Osteoblast (primary cell): Measurements from ENCODE around the gene ZFP1. TPM values are rescaled to one million over a fixed set of nuclear protein-coding genes. Genes with fewer than 3 reads are reported as not detected.
"Not testable (repeated sequence)": the region's sequence is repeated elsewhere in the genome, so short reads cannot be mapped to it uniquely, and the experiment has no call there.

Experiments
- DNase-seq: peaks from one replicate; pipeline ENCODE4 v3.0.0; 2011; ENCODE audit warnings: low spot score, mixed read lengths; ENCODE audit not compliant: insufficient read length; ENCODE audit errors: missing footprints
- H2AFZ ChIP-seq: 2 replicates; pipeline ENCODE4 v1.6.0; 2011; ENCODE audit warnings: mild to moderate bottlenecking, low read length
- H3K27ac ChIP-seq: 2 replicates; pipeline ENCODE4 v1.5.1; 2011; ENCODE audit warnings: mild to moderate bottlenecking, low read depth, low read length, moderate library complexity
- H3K27me3 ChIP-seq: 2 replicates; pipeline ENCODE4 v1.6.0; 2012; ENCODE audit warnings: mild to moderate bottlenecking, control low read depth, inconsistent platforms, low read length, moderate library complexity; ENCODE audit not compliant: insufficient read depth
- H3K36me3 ChIP-seq: 2 replicates; pipeline ENCODE4 v1.5.1; 2011; ENCODE audit warnings: mild to moderate bottlenecking, low read length, control low read depth, moderate library complexity; ENCODE audit not compliant: insufficient read depth
- H3K4me1 ChIP-seq: 2 replicates; pipeline ENCODE4 v1.5.1; 2011; ENCODE audit warnings: mild to moderate bottlenecking, low read length, control low read depth, moderate library complexity; ENCODE audit not compliant: insufficient read depth
- H3K4me2 ChIP-seq: 2 replicates; pipeline ENCODE4 v1.6.0; 2011; ENCODE audit warnings: mild to moderate bottlenecking, low read length; ENCODE audit not compliant: insufficient read depth
- H3K4me3 ChIP-seq: fragments of 200-600 bp; sonication (generic); 3 replicates; pipeline ENCODE4 v1.5.1; 2012; ENCODE audit warnings: mild to moderate bottlenecking, low read length, inconsistent platforms; ENCODE audit not compliant: insufficient read depth
- H3K79me2 ChIP-seq: 2 replicates; pipeline ENCODE4 v1.6.0; 2012; ENCODE audit warnings: mild to moderate bottlenecking, low read length, control low read depth, inconsistent platforms; ENCODE audit not compliant: insufficient read depth
- H3K9me3 ChIP-seq: 2 replicates; pipeline ENCODE4 v1.5.1; 2011; ENCODE audit warnings: low read depth, low read length, control low read depth
- H4K20me1 ChIP-seq: 2 replicates; pipeline ENCODE4 v1.6.0; 2012; ENCODE audit warnings: mild to moderate bottlenecking, low read length, control low read depth; ENCODE audit not compliant: insufficient read depth
- CTCF ChIP-seq: IDR thresholded peaks from 2 replicates; pipeline ENCODE4 v1.5.1; 2011; ENCODE audit warnings: mild to moderate bottlenecking, low read depth, low read length, moderate library complexity; ENCODE audit errors: extremely low read depth
- total RNA-seq: library from RNA; depleted of rRNA; stranded (reverse); fragments of >200 nt; gene quantifications from 2 replicates; pipeline ENCODE4 v1.2.3, GENCODE V29; 2012

ZFP1 gene
- total RNA-seq, 1 donor: 12.7 TPM

- H4K20me1 ChIP-seq: no peaks in the 10 kb centered on the region
- no peak for TF ChIP-seq CTCF
- no peaks in the 10 kb centered on the region for H3K79me2 ChIP-seq
- no peak overlapping the region for H3K4me3 ChIP-seq
- no peak overlapping the region for H3K27ac ChIP-seq
- H2AFZ ChIP-seq: no peak overlapping the region
- H3K27me3 ChIP-seq: no peaks in the 10 kb centered on the region
- H3K4me1 ChIP-seq: no peaks in the 10 kb centered on the region
- no peaks in the 10 kb centered on the region for H3K36me3 ChIP-seq
- DNase-seq: no peak
- H3K4me2 ChIP-seq: no peak overlapping the region
- no peaks in the 10 kb centered on the region for H3K9me3 ChIP-seq
Measured at GRCh38 chr16:75204410-75204758, 56.1 kb downstream of the ZFP1 start.

GRCh38 chr16:75204905-75205304, 56.6 kb downstream of the ZFP1 start:
- H3K79me2 ChIP-seq, H3K27me3 ChIP-seq, DNase-seq, H3K9me3 ChIP-seq, H3K4me1 ChIP-seq, H3K27ac ChIP-seq, H4K20me1 ChIP-seq, H3K4me3 ChIP-seq, H2AFZ ChIP-seq, H3K36me3 ChIP-seq, H3K4me2 ChIP-seq: not testable (repeated sequence)

- H3K9me3 ChIP-seq, H3K4me2 ChIP-seq, H3K27ac ChIP-seq, H3K4me1 ChIP-seq, H3K4me3 ChIP-seq, H3K36me3 ChIP-seq, H2AFZ ChIP-seq, H3K79me2 ChIP-seq, H4K20me1 ChIP-seq, H3K27me3 ChIP-seq, DNase-seq: not testable (repeated sequence)
Measured at GRCh38 chr16:75205438-75205837, 57.1 kb downstream of the ZFP1 start.

GRCh38 chr16:75205961-75206748, 57.8 kb downstream of the ZFP1 start:
- H3K27ac ChIP-seq, H3K36me3 ChIP-seq, H2AFZ ChIP-seq, H3K4me3 ChIP-seq, H3K9me3 ChIP-seq, H3K4me1 ChIP-seq, H3K4me2 ChIP-seq, H3K79me2 ChIP-seq, H4K20me1 ChIP-seq, H3K27me3 ChIP-seq: not testable (repeated sequence)
- peak; percentile 84 for DNase-seq

GRCh38 chr16:75206749-75207451, 58.6 kb downstream of the ZFP1 start, which contains the start of gene CTRB2:
CTRB2 (minus strand) TSS chr16:75207161; CDS start chr16:75207141, 20 bp downstream.
- no peaks in the 10 kb centered on the region for H3K27me3 ChIP-seq
- H3K4me1 ChIP-seq: no peaks in the 10 kb centered on the region
- H4K20me1 ChIP-seq: no peaks in the 10 kb centered on the region
- H3K4me2 ChIP-seq: no peak within 1 kb of the TSS
- no peak within 1 kb of the TSS for H3K4me3 ChIP-seq
- DNase-seq: peak; percentile 59
- no peaks in the 10 kb centered on the region for H3K79me2 ChIP-seq
- H3K36me3 ChIP-seq: no peaks in the 10 kb centered on the region
- no peaks in the 10 kb centered on the region for H3K9me3 ChIP-seq
- no peak within 1 kb of the TSS for H3K27ac ChIP-seq
- no peak for TF ChIP-seq CTCF
- no peak within 1 kb of the TSS for H2AFZ ChIP-seq
